Pancreas (tissue), 10 donors: ENCODE results near the gene TAF1D. TPM values are rescaled to one million over a fixed set of nuclear protein-coding genes. Genes with fewer than 3 reads are reported as not detected.

ENCODE experiments used
- ATAC-seq, 4 donors: fragments of 200-7000 bp; cut with Tn5 transposase; one replicate each; pipeline versions ENCODE4 v1.8.0 to v1.9.1; 2020; ENCODE audit warnings: mild to moderate bottlenecking in 4 of 4, moderate library complexity in 4 of 4
- DNase-seq, 6 donors: peaks; one replicate each; pipeline ENCODE4 v3.0.0-alpha.2; 2020
- FAIRE-seq: peaks from 2 replicates; lab custom pipeline; 2012; peaks lifted over from hg19 to GRCh38; lab: Jason Lieb, UNC
- H3K27ac ChIP-seq, 4 donors: fragments of 200-600 bp; sonication (generic); 1 replicate in 3 of 4; 2 replicates in 1 of 4; pipeline versions ENCODE4 v1.5.0 to v1.8.0; 2020
- H3K27me3 ChIP-seq, 4 donors: fragments of 200-600 bp; one replicate each; pipeline ENCODE4 v1.8.0; 2021
- H3K36me3 ChIP-seq, 3 donors: fragments of 200-600 bp; sonication (generic) in 1 of 3; one replicate each; pipeline versions ENCODE4 v1.5.0 to v1.8.0; 2020 to 2021
- H3K4me1 ChIP-seq, 3 donors: fragments of 200-600 bp; one replicate each; pipeline ENCODE4 v1.8.0; 2021
- H3K4me3 ChIP-seq, 4 donors: fragments of 200-600 bp; sonication (generic) in 2 of 4; one replicate each; pipeline versions ENCODE4 v1.5.0 to v1.8.0; 2020 to 2021
- H3K9me3 ChIP-seq, 4 donors: fragments of 200-600 bp; one replicate each; pipeline ENCODE4 v1.8.0; 2021
- CTCF ChIP-seq, 4 donors: fragments of 200-600 bp; sonication (generic) in 3 of 4; IDR thresholded peaks; one replicate each; pipeline versions ENCODE4 v1.5.0 to v1.8.0; 2021; ENCODE audit warnings: antibody characterized with exemption in 4 of 4
- WGBS, 2 donors: extraction: QIAGEN DNeasy Blood & Tissue Kit; methylation state at CpG; one replicate each; pipeline ENCODE4 v1.1.7; 2013; 5-methylcytosine and 5-hydroxymethylcytosine counted together
- intact Hi-C, 3 donors: fragments of 100-400 bp; cut with DNase I; formaldehyde crosslinking; loops; one replicate each; pipeline versions ENCODE4 v1.11.1 to v1.14.2; 2022
- polyA plus RNA-seq, 2 donors: library from polyadenylated mRNA; stranded (reverse); fragments of 200-250 nt; gene quantifications; one replicate each; pipeline ENCODE4 v1.2.3, GENCODE V29; 2013
- total RNA-seq, 6 donors: library from RNA; stranded (reverse); fragmentation: NEBNext Ultra II Directional in 4 of 6; extraction: Animal tissue kit (Norgen Biotek cat#: 25700) in 4 of 6; gene quantifications; one replicate each; pipeline versions ENCODE4 v1.2.1 to v1.2.4, GENCODE V29; 2021 to 2023
- donor health status: healthy with polysubstance abuse.
- donor health status: DM: no; HTN: no; CAD: no; lungs with moderate emphysema.
- donor health status: DM: no; HTN: no; CAD: no.
- donor health status: control.
- donor health status: control.
- donor health status: Bipolar disorder and iron deficiency.
- donor health status: DM: yes; HTN: yes; CAD: no.
- donor health status: DM: no; HTN: no; CAD: no.
- donor health status: DM: no; HTN: no; CAD: no.
- donor health status: DM: yes; HTN: yes; CAD: no.

TAF1D gene
- total and polyA plus RNA-seq, 8 donors = 58.4 to 248 (median 108) TPM

DNA sequence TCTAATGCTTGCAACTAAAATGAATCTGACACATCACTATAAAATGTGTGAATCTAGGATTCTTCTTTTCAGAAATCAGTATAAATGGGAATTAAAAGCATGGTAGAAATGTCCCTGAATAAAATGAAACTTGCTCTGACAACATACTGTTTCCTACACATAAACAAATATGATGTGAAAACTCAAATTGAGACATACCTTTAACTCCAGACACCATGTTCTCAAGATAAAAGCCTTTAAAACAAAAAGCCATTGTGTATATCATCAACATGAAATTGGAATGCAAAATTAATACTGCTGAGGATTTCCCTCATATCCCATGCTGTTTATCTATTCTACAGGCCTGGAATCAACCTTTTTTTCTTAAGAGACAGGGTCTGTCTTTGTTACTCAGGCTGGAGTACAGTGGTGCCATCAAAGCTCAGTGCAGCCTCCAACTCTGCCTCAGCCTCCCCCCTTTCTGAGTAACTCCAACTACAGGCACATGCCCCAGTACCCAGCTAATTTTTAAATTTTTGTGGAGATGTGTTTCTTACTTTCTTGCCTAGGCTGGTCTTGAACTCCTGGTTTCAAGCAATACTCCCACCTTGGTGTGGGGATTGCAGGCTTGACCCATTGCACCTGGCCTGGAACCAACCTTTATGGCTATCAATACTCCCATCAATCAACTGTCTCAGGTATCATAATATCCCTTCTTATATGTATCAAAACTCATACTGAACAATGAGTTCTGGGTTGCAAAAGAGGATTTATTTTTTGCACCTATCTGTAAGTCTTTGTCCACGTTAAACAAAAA lies 6.7 kb downstream of the TAF1D start:
- ATAC-seq = no peak
- H3K9me3 ChIP-seq = no peaks in the 10 kb centered on the region
- H3K4me1 ChIP-seq = peaks cover 23 to 47% (median 39%) of the 10 kb centered on the region in 3 donors
- H3K27ac ChIP-seq = no peak overlapping the region
- 77 to 84% methylated on average over 1 of the region's 1 CpG for WGBS, 2 donors
- no peak overlapping the region for H3K4me3 ChIP-seq
- DNase-seq = no peak
- intact Hi-C loops = no loop called here
- peaks cover 5 to 82% (median 58%) of the 10 kb centered on the region in 3 donors for H3K36me3 ChIP-seq
- no peaks in the 10 kb centered on the region for H3K27me3 ChIP-seq
- FAIRE-seq = no peak
- no peak for TF ChIP-seq CTCF (IDR thresholded peaks at IDR 0.05)

GRCh38 chr11:93733474-93733873 lies 7.8 kb downstream of the TAF1D start:
- Histone ChIP-seq H3K36me3 (peaks cover 5 to 86% (median 68%) of the 10 kb centered on the region in 3 donors), H3K4me1 (peaks cover 12 to 36% (median 29%) of the 10 kb centered on the region in 3 donors), H3K27ac (no peak overlapping the region), H3K4me3 (no peak overlapping the region), H3K27me3 (no peaks in the 10 kb centered on the region), H3K9me3 (no peaks in the 10 kb centered on the region)
- DNase-seq (no peak), FAIRE-seq (no peak), ATAC-seq (no peak)
- WGBS, 2 donors = 56 to 62% methylated on average over 6 of the region's 6 CpGs
- intact Hi-C loops = no loop called here
- no peak for TF ChIP-seq CTCF (IDR thresholded peaks at IDR 0.05)

DNA sequence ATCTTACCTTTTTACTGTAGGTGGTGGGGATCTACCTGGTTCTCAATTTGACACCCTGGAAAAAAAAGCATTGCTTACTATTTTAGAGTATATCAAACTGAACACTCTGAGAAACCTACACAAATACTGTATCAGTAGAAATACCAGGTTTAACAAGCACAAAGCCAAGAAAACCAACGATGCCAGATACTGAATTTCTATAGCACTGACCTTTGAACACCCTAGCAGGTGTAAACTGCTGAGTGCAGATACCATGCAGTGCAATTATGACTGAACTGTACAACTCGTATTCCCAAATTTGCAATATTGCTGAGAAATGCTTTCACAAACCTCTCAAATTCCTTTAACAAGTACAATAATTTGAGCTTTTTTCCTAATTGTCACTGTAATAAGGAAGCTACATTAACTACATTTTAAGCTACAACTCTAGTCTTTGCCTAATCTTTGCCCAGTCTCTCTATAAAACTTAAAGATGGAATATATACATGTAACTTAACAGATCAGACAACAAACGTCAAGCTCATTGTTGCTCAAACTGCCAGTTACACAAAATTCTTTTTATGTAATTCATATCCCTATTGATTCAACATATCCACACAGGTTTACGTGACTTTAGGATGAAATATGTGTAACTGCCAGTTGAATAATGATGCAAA lies 8.9 kb downstream of the TAF1D start:
- no peak for FAIRE-seq
- intact Hi-C loops = no loop called here
- DNase-seq = no peak
- ATAC-seq = no peak
- Histone ChIP-seq H3K36me3 (peaks cover 5 to 87% (median 69%) of the 10 kb centered on the region in 3 donors), H3K27ac (no peak overlapping the region), H3K4me3 (no peak overlapping the region), H3K27me3 (no peaks in the 10 kb centered on the region), H3K9me3 (no peaks in the 10 kb centered on the region), H3K4me1 (peaks cover 6 to 27% (median 18%) of the 10 kb centered on the region in 3 donors)
- TF ChIP-seq CTCF (IDR thresholded peaks at IDR 0.05) = no peak
- WGBS, 2 donors = 48% methylated on average over 4 of the region's 4 CpGs

DNA sequence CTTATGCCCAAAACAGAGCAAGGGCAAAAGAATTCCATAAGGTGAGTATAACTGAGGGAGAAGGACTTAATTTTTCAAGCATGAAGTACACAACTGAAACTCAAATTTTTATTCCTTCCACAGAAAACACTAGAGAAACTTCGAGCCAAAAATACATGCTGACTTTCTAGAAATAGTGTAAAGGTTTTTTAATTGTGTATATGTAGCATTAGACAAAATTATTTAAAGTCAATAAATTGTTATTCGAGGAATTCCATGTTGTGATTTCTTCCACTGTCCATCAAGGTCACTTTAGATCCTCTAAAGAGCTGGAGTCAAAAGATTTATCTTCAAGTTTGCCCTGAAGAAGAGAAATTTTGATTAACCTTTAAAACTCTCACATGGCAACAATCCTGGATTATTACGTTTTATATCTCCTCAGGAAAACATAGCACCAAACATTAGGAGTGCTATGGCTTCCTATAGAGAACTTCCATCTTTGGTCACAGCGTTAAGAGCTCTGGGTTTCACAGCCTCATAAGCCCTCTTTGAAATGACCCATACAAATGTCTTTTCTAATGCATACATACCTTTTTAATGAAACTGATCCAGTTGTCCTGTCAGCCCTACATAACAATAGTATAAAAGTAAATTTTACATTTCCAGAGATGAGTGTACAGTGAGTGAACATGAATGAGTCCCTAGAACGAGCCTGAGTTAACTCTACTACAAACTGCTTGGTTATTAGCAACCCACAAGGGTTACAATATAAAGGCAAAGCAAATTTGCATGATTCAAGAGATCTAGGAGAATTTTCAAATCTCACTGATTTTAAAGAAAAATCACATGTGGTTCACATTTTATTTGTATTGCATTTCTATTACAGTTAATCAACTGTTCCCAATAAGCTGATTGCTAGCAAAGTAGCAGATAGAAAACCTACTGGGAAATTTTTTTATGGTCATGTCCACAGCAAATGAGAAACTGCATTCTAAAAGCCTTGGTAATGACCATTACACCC lies 10.9 kb downstream of the TAF1D start:
- DNase-seq = no peak
- WGBS, 2 donors = 79 to 80% methylated on average over 5 of the region's 5 CpGs
- no peak overlapping the region for H3K27ac ChIP-seq
- FAIRE-seq = no peak
- no peaks in the 10 kb centered on the region for H3K27me3 ChIP-seq
- intact Hi-C loops = no loop called here
- no peaks in the 10 kb centered on the region for H3K9me3 ChIP-seq
- no peak for ATAC-seq
- H3K4me1 ChIP-seq = peaks cover 5 to 9% (median 6%) of the 10 kb centered on the region in 3 donors
- TF ChIP-seq CTCF (IDR thresholded peaks at IDR 0.05) = no peak
- H3K4me3 ChIP-seq = no peak overlapping the region
- H3K36me3 ChIP-seq = peaks cover 3 to 80% (median 51%) of the 10 kb centered on the region in 3 donors
